GM19240 (cell line): ENCODE measurements around the gene FRY.

Experiments
- DNase-seq: peaks from one replicate; pipeline ENCODE4 v3.0.0; 2011; ENCODE audit warnings: low spot score; ENCODE audit not compliant: insufficient read length

Gene FRY

DNA sequence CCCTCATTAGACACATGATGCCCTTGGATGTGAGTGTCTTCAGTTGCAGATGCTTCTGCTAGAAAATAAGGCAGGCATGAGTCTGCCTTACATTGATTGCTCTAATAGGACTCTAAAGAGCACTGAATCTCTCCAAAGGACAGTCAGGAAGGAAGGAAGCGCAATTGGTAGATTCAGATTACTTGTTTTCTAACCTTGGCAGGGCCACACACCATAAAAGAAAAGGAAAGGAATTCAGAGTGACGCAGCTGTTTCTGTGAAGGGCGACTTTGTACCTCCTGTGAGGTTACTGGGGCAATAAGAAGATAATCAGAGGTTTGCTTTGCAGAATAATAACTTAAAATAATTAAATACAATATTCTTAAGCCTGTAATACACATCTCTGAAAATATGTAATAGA lies 48.0 kb downstream of the FRY start:
- no peak for DNase-seq

DNA sequence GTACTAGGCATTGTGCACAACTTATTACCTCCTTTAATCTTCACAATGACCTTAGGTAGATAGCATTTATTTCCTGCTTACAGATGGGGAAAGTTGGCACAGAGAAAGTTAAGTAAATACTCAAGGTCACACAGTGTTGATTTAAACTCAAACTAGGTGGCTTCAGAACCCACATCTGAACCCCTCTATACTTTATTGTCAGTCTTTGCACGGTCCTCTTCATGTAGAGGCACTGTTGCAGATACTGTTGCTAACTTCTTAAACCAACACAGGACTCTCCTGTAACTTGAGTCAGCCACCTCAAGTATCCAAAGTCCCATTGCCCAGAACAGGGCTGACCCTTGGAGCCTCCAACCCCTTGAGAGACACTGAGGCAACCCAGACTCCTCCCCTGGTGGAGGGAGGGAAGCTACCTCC lies 48.8 kb downstream of the FRY start:
- no peak for DNase-seq

DNA sequence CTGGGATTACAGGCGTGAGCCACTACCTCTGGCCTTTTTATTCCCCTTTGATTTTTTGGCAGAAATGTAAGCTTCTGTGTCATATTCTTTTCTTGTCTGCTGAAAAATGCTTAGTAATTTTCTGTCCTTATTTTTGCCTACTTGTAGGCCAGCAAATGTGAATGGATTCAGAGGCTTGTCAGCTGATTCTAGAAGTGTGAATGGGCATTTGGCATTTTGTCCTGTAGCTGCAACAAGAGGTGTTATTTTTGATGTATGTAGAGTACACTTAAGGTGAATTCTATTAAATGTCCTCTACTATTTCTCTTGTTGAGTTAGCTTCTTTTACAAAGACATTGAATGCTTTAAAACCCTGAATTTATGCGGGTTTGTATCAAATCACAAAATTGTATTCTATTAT lies 50.0 kb downstream of the FRY start:
- DNase-seq, result no peak

GRCh38 chr13:32086366-32086765 lies 54.8 kb downstream of the FRY start:
- DNase-seq, result no peak

- no peak for DNase-seq
These were observed 55.3 kb downstream of the FRY start for GRCh38 chr13:32086791-32087441.

DNA sequence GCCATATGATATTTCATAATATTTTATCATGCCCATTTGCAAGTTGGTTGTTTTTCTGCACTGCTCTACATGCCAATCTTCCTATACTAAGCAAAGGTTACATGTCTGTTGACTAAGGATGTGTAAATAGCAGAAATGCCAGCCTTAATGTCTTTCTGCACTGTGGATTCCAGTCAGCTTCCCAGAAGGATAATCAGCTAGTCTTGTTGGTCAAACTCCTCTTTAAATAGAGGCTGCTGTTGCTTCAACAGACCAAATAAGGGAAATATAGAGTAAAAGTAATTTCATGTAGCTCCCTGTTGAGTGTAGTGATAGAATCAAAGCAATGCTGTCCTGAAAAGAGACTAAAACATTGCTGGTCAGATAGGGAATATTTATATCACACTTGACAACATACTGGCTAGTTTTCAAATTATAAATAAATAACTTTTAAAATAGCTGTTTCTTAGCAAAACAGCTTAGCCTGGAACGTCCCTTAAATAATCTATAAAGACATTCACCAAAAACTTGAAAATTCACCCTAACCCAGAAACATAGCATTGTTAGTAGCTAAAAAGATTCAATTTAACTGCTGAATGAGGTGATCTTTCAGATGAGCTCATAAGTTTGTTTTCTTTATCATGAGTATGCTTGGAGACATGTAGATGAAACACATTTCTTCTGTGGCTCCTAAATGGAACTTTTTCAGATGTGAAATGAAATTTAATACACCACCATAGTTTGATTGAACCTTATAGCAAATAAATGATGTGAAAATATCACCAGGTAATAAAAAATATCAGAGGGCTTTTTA lies 56.6 kb downstream of the FRY start:
- no peak for DNase-seq

GRCh38 chr13:32092496-32092895 lies 60.9 kb downstream of the FRY start:
- no peak for DNase-seq

- no peak for DNase-seq
These were observed 61.4 kb downstream of the FRY start for GRCh38 chr13:32093006-32093405.

GRCh38 chr13:32098272-32098671 lies 66.7 kb downstream of the FRY start:
- no peak for DNase-seq

DNA sequence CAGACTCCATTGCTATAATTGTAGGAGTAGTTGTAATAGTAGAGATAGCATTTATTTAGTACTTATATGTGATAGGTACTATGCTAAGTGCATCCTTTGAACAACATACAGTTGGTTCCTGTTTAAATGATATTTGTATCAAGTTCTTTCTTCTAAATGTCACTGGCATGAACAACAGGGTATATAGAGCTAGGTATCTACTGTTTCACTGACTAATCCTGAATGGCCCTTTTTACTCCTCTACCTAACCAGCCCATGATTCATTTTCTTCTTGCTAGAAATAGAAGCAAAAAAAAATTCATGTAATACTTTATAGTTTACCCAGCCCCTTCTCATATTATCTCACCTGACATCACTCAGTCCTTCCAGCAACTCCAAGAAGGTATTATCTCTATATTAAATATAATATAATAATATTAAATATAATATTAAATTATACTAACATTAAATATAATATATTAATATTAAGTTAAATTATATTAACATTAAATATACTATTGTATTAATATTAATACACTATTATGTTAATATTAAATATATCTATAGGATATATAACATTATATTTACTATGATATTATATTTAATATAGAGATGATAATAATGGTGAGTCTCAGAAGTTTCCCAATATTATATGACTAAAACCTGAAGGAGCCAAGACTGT lies 74.2 kb downstream of the FRY start:
- no peak for DNase-seq

GRCh38 chr13:32107474-32107873 lies 75.9 kb downstream of the FRY start:
- DNase-seq, result no peak

GRCh38 chr13:32107973-32108372 lies 76.4 kb downstream of the FRY start:
- no peak for DNase-seq

DNA sequence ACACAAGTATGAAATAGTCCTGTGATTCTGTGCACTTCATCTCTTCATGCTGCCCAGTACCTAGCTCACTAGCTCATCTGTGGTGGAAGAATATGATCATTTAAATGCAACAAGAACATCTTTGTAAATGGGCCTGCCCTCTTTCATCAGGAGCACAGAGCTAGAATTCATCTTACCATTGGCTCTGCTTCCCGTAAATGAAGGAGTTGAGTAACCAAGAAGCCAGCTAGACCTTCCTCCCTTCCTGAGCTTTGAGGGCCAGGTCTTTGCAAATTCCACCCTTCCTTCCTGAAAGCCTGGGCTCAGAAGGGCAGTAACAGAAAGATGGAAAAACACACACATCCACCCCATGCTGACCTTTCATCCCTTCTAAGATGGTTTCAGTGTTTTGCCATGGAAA lies 82.0 kb downstream of the FRY start:
- no peak for DNase-seq

DNA sequence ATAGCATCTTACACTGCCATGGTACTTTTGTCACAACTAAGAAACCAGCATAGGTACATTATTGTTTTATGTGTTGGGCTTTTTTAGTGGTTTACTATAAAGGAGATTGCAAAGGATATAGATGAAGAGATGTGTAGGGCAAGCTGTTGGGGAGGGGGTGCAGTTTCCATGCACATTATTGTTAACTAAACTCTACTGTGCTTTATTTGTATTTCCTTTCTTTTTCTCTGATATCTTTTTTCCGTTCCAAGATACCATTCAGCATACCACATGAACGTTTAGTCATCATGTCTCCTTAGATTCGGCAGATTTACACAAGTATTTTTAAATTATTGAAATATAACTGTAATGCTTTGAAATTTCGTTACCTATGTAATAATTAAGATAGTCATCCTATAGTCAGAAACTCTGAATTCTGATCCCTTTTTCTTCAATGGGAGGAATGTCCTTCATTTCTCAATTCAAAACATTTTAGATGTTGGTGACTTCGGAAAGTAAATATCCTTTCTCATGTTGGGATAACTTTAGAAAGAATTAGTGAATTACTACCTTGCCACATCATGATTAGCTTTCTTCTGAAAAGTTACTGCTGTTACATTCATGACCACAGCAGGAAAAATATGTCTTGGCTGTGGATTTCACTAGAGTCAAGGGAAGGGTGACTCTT lies 82.8 kb downstream of the FRY start:
- no peak for DNase-seq

GRCh38 chr13:32115066-32115465 lies 83.5 kb downstream of the FRY start:
- DNase-seq, result no peak

DNA sequence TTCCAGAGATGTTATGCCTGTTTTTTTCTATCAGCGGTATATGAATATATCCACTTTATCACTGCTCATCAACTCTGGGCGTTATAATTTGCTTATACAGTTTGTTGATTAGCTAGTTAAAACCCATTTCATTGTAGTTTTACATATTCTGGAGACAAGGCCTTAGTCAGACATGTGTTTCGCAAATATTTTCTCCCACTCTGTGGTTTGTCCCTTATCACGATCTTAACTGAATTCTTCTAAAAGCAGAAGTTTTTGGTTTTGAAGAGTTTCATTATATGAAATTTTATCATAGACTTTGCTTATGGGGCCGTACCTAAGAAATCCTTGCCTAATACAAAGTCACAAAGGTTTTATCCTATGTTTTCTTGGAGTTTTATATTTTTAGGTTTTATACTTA lies 84.6 kb downstream of the FRY start:
- DNase-seq, result no peak

GRCh38 chr13:32117001-32117400 lies 85.4 kb downstream of the FRY start:
- DNase-seq, result no peak

- no peak for DNase-seq
These were observed 86.1 kb downstream of the FRY start for GRCh38 chr13:32117701-32118100.

DNA sequence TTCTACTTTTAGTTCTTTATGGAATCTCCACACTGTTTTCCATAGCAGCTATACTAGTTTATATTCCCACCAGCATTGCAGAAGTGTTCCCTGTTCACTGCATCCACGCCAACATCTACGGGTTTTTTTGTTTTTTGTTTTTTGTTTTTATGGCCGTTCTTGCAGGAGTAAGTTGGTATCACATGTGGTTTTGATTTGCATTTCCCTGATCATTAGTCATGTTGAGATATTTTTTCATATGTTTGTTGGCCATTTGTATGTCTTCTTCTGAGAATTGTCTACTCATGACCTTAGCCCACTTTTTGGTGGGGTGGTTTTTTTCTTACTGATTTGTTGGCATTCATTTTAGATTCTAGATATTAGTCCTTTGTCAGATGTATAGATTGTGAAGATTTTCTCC lies 89.7 kb downstream of the FRY start:
- no peak for DNase-seq

DNA sequence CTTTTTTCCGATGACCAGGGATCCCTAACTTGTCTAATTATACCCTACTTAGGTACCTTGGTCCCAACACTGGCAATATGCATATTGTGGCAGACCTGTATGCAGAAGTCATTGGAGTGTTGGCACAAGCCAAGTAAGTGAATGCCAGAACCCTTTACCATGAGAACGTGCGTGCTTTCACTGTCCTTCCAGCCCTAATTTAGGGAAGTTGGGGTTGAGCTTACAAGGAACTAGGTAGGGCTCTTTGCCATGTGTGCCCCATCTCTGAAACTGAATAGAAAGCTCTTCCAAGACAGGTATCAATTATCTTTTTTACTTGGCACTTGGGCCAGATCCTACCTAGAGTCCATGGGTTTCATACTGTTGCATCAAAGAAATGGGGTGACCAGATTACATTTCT lies 93.2 kb downstream of the FRY start:
- DNase-seq, result no peak

- DNase-seq, result no peak
These were observed 93.7 kb downstream of the FRY start for GRCh38 chr13:32125221-32125689.

DNA sequence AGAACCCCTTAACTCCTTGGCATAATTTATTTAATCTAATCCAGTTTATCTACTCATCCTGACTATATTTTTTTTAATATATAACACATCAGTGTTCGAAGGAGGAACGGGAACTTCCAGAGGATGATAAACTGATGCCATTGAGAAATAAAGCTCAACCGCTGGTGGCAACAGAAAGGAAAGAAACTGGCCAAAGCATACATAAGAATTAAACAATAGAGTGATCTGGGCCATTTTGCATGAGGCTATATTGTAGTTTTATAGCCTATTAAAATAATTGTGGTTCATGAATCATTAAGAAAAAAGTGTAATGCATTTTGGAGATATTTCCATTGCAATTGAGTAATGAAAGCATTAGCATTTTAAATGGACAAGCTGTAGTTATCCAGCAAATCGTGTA lies 94.2 kb downstream of the FRY start:
- no peak for DNase-seq
